CD4-positive, alpha-beta T cell treated with Interleukin-6 for 4 hours (primary cell): Measurements from ENCODE around the gene XPO4.

ENCODE experiments used
- DNase-seq: peaks from one replicate; pipeline ENCODE4 v3.0.0-alpha.2; 2020; ENCODE audit warnings: mixed read lengths

The XPO4 gene

DNA sequence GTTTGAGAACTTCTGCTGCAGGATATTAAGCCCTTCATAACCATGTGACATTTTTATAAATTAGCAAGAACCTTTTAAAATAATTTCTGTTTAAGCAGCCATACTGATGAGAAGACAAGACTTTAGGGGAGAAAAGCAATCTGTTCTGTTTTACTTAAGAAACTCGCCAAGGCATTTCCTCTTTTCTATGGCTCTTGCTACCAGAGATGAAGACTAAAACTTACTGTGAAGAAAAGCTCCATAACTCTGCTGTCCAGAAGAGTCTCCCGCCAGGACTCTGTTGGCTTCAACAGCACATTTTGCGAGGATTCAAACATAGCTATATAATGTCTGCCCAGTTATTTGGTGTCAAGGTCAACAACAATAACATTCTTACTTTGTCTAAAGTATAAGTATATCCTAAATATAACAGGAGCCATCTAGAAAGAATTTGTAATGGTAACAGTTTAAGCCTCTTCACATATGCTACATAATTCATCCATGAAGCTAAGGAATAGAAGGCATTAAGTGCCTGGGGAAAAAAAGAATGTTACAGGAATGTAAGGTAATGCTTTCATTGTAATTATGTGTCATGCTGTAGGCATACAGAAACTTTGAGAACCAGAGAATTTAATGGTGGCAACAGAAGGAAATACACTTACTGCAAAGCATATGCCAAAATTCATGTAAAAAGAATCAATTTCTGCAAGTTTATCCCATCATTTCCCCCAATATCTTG is 75.5 kb downstream of the XPO4 start:
- DNase-seq = no peak

DNA sequence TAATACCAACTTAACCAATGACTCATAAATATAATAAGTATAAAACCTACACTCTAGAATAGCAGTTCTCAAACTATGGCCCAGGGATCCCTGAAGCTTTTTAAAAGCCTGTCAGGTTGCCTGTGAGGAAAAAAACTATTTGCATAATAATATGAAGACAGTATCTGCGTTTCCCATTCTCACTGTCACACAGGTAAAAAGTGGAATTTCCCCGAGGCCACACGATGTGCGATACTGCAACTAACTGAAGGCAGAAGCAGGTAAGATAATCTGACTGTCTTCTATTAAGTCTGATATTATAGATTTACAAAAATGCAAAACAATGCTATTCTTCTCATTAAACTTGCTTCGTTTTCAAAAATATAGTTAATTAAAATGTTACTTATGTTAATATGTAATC is 76.2 kb downstream of the XPO4 start:
- DNase-seq = no peak

DNA sequence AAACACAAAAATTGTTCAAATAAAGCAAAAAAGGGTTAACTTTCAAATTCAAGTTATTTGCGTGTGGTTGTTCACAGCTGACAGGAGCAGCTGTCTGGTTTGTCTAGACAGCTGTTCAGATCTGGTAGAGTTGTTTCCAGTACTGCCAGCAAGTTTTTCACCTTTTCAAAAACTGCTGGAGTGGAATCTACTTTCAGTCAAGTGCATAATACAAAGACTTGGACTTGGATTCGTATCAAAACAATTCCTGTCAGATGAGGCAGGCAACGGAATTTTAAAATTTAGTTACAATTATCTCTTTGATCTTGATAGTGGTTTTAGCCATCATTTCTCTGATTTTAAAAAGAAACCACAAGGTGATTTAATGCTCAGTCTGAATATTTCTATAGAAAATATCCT is 77.1 kb downstream of the XPO4 start:
- no peak for DNase-seq

DNA sequence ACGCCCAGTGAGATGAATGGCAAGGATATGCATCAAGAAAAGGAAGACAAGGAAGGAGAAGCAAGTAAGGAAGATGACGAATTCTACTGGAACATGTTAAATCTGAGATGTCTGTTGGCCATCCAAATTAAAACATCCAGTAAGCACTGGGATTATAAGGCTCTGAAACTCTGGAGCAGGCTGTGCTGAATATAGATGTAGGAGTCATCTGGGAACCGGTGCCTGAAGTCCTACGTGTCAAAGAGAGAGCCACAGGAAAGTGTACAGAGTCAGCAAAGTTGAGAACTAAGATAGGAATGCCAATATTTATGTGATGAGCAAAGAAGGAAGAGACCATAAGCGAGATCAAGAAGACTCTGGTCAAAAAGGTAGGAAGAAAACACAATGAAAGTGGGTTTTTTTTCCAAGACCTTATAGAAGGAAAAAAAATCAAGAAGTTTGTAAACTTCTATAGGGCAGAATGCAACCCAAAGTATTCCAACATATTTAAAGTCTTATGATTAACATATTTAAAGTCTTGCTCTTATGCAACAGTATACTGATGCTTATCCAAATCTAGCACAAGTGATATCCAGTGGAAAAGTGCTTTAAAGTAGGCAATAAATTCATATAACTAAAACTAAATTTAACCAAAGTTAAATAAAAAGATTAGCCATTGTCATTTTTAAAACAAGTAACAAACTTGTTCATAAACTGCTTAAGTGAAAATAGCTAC is 77.6 kb downstream of the XPO4 start:
- DNase-seq = no peak

- DNase-seq = no peak
Observed at GRCh38 chr13:20823071-20823470, 79.5 kb downstream of the XPO4 start.

DNA sequence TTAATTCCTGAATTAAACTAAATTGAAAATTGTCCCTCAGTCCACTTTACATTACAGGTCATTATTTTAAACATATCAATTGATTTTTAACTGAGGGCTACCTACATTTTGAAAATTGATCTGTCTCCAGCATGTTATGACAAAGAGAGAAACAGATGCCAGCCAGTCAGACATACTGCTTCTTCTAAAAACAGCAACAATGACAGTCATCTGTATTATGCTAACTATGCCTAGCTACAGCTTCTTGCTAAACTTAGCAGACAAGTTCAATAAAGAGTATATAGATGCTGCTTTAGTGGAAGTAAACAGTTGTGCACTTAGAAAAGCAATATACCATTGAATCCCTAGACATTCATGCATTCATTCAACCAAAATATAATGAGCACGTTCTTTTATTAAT is 80.1 kb downstream of the XPO4 start:
- no peak for DNase-seq

GRCh38 chr13:20819715-20820114 is 82.8 kb downstream of the XPO4 start:
- DNase-seq = no peak

- no peak for DNase-seq
Observed at GRCh38 chr13:20815464-20815863, 87.1 kb downstream of the XPO4 start.

DNA sequence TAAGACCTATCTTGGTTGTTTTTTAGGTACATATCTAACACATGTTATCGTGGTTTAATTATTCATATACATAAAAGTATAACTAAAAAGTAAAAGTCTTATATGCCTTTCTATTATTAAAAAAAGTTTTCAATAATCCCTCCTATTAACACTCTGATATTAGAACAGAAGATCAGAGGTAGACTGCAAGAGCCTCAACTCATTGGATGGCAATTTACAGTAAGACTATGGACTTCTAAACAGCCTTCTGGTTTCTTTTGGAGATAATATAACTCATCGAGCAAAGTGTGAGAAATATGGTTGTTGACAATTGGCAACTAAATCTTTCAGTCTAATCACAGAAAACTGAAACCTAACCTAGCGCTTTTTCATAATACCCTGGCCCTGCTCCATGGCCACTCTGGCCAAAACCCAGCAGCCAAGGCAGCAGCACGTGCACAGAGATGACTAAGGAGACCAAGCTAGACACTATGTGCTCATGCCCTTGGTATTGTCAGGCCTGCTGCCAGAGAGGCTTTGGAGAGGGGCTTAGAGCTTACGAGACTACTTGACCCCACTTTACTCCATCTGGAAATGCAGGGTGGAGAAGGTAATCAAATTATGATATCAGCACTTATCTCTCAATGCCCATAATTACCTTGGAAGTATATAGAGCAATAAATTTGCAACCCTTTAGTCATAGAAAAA is 88.2 kb downstream of the XPO4 start:
- no peak for DNase-seq

- DNase-seq = no peak
Observed at GRCh38 chr13:20812890-20813289, 89.7 kb downstream of the XPO4 start.

DNA sequence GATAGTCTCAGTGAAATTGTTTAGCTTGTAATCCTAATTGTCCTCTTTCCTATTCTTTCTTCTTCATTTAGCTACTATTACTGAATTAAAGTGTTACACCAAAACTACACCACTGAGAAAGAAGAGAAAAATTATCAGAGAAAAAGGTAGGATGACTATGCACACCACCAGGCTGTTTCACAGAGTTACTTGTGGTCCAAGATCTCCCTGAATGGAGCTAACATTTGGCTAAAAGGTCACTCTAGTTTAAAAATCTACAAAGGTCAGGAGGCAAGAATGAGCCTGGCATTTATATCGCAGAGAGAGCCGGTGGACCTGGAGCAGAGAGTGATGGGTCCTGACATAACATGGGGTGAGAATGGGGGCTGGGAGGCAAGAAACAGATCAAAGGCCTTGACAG is 91.7 kb downstream of the XPO4 start:
- DNase-seq = no peak

DNA sequence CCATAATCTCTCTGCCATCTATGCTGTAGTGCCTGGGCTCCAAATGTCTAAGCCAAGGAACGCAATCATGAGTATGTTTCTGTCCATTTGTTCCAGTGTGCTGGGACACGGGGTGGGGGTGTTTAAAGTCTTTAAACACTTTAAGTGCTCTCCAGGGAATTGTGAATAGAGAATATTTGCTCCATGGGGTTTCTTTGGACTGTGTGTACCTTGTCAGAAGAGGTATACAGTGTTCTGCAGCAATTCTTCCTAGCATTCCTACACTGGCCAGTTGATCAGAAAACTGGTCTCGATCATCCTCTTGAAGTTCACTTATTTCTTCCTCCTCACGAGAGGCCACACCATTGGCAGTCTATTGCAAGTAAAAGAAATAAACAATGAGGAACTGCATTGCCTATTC is 93.7 kb downstream of the XPO4 start:
- DNase-seq = no peak

- DNase-seq = no peak
Observed at GRCh38 chr13:20803180-20803965, 99.2 kb downstream of the XPO4 start.

DNA sequence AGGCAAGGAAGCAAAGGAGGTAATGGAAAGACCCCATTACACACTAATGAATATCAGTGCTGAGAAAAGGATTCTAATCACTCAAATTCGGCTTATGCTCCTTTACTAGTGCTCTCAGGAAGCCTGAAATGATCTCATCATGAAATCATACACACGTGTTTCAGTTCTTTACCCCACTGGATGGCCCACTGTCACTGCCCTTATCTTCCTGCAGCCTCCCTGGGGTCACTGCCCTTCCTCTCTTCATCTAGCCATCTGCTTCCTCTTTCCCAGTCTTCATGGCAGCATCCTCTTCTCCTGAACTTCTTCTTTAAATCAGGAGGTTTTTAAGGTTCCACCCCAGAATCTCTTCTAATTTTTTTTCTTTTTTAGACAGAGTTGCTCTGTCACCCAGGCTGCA is 100.8 kb downstream of the XPO4 start:
- no peak for DNase-seq

DNA sequence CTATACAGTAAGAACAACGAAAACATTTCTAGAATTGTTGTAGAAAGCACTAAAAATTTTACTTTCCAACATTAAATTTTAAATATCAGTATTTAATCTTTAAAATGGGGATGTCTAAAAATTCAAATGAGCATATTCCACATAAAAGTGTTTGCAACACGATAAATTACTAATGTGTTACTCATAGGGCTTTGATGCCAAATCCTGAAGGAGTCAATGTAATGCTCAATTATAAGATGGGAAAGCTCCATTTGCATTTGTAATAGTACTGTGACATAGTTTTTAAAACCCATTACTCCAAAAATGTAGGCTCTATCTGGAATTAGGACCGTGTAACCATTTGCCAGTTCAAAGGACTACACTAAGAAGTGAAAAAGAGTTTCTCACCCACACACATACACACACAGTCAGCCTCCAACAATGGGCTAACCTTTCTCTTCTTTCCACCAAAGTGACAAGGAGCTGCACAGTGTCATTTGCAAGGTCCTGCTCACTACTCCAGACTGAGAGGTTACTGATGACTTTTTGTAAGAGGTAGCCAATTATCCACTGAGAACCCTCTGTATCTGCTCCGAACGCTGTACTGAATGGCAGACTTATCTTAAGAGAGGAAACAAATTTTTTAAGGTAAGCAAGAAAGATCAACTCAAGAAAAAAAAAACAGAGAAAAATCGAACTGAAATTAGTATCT is 102.7 kb downstream of the XPO4 start:
- no peak for DNase-seq

DNA sequence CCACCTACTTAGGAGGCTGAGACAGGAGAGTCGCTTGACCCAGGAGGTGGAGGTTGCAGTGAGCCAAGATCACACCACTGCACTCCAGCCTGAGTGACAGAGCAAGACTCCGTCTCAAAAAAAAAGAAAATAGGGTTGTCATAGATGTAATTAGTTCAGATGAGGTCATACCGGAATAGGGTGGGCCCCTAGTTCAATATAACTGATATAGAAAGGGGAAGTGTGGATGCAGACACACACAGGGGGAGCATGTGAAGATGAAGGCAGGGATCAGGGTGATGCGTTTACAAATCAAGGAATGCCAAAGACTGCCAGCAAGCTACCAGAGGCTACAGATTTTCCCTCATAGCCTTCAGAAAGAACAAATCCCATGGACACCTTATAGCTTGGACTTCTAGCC is 104.5 kb downstream of the XPO4 start:
- DNase-seq = no peak

DNA sequence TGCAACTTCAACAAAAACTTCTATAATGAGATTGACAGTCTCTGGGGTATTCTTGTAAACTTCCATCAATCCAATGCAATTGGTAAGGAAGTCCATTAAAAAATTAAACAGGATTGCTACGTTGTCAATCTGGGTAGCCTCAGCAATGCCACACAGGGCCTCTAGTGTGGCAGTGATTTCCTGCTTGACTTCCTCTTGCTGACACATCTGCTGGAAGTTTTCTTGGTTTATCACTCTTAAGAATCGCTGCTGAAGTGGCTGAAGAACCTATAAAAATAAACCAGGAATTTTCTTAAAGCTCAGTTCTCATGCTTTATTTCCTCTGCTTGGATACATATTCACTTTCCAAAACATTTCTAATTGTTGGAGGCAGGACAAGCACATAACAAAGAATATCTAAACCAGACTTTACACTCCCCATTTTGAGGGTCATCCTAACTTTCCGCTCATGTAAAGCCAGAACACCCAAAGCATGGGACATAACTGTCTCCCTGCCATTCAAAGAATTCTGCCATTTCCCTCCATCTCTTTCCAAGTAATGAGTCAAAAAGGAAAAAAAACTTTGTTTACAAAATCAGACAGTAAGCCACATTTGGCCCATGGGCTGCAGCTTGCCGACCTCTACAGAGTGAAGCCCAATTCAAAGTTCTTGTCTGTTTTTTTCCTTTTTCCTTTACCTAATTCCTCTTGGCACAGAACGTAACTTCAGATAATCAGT is 105.6 kb downstream of the XPO4 start:
- no peak for DNase-seq

GRCh38 chr13:20789665-20790064 is 112.9 kb downstream of the XPO4 start:
- no peak for DNase-seq

DNA sequence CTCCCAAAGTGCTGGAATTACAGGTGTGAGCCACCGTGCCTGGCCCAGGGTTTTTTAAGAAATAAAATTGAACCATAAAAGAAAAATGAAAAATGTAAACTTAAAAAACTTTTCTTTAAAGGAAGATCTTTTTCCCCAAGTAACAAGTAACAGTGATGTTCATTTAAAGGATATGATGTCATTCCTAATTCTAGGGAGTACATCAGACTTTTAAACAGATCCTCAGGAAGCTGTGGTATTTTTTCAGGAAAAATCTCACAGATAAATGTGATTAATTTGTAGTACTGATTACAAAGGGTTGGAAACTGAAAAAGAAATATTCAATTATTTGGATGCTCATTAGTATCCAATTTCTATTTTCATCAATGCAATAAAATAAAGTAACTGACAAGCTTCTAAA is 114.2 kb downstream of the XPO4 start:
- DNase-seq = no peak

- DNase-seq = no peak
Observed at GRCh38 chr13:20787180-20787579, 115.4 kb downstream of the XPO4 start.

GRCh38 chr13:20782116-20782708 is 120.3 kb downstream of the XPO4 start:
- no peak for DNase-seq

DNA sequence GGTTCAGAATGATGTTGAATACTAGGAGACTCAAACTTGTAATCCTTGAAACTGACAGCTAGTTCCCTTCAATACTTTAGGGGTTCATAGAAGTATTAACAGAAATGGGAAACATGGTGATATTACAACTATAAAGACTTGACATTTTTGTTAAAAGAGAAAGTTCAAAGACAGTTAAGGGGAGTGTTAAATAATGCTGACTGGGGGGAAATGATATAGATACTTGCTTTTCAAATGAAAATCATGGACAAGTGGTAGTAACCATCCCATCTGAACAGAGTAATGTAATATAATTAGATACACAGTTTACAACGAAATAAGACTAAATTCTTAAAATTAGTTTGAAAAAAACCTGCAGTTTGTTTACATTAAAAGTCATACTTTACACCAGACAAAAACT is 122.2 kb downstream of the XPO4 start:
- no peak for DNase-seq
